Right atrium auricular region (tissue), 2 donors: Measurements from ENCODE around the gene BRD3. TPM values are rescaled to one million over a fixed set of nuclear protein-coding genes. Genes with fewer than 3 reads are reported as not detected.

Experiments
- DNase-seq: peaks from one replicate; pipeline ENCODE4 v3.0.0-alpha.2; 2019; ENCODE audit warnings: low spot score
- H3K27ac ChIP-seq, 2 donors: fragments of 200-600 bp; sonication (generic); 1 replicate in 1 of 2; 2 replicates in 1 of 2; pipeline ENCODE4 v1.5.1; 2016 to 2019
- H3K27me3 ChIP-seq, 2 donors: fragments of 200-600 bp; sonication (generic); one replicate each; pipeline versions ENCODE4 v1.5.1 to v1.6.0; 2017 to 2019
- H3K36me3 ChIP-seq: fragments of 200-600 bp; sonication (generic); one replicate; pipeline ENCODE4 v1.5.1; 2016
- H3K4me1 ChIP-seq, 2 donors: fragments of 200-600 bp; sonication (generic); one replicate each; pipeline versions ENCODE4 v1.5.1 to v1.6.0; 2017 to 2019
- H3K4me3 ChIP-seq, 2 donors: fragments of 200-600 bp; sonication (generic); 1 replicate in 1 of 2; 2 replicates in 1 of 2; pipeline ENCODE4 v1.5.1; 2017 to 2019; ENCODE audit warnings: mild to moderate bottlenecking in 1 of 2, moderate library complexity in 1 of 2
- H3K9me3 ChIP-seq, 2 donors: fragments of 200-600 bp; sonication (generic); one replicate each; pipeline ENCODE4 v1.5.1; 2019
- CTCF ChIP-seq, 2 donors: fragments of 200-600 bp; sonication (generic); IDR thresholded peaks; one replicate each; pipeline ENCODE4 v1.5.1; 2019; ENCODE audit warnings: antibody characterized with exemption in 2 of 2
- total RNA-seq, 2 donors: library from RNA; depleted of rRNA; stranded (reverse); fragments of >200 nt; gene quantifications; one replicate each; pipeline ENCODE4 v1.1.0, GENCODE V29; 2016

Gene BRD3
- total RNA-seq, 2 donors from 2014 or later, result 14.1 to 18.5 TPM

DNA sequence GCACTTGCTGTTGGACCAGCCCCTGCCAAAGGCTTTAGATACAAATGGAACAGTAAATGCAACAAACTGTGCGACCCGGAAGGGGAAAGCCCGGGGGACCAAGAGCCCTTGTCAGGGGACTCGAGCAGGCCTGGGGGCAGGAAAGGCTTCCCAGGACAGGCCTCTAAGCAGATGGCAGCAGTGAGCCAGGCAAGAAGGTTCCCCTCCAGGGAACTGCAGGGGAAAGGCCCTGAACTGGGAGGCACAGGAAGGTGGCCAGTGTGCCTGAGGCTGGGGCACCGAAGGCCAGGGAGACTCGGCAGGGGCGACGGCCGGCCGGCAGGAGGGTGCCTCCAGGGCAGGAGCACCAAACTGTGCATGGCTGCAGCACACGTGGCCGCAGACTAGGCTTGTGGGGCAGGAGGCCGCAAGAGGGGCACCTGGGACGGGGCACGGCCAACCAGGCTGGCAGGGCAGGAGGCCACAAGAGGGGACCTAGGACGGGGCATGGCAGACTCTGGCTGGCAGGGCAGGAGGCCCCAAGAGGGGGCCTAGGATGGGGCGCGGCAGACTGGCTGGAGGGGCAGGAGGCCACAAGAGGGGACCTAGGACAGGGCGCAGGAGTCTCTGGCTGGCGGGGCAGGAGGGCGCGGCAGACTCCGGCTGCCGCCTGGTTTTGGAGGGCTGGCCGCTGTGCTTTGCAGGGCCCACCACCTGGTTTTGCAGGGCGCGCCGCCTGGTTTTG is 85.7 kb downstream of the BRD3 start:
- TF ChIP-seq CTCF (IDR thresholded peaks at IDR 0.05), result no peak
- Histone ChIP-seq H3K4me3 (no peak overlapping the region), H3K27me3 (no peaks in the 10 kb centered on the region), H3K4me1 (peaks cover 0 to 17% of the 10 kb centered on the region in 2 donors), H3K27ac (no peak overlapping the region), H3K36me3 (no peaks in the 10 kb centered on the region), H3K9me3 (no peaks in the 10 kb centered on the region)
- no peak for DNase-seq

- Histone ChIP-seq H3K4me1 (peaks cover 0 to 17% of the 10 kb centered on the region in 2 donors), H3K27me3 (no peaks in the 10 kb centered on the region), H3K9me3 (no peaks in the 10 kb centered on the region), H3K36me3 (no peaks in the 10 kb centered on the region), H3K4me3 (no peak overlapping the region), H3K27ac (no peak overlapping the region)
- no peak for TF ChIP-seq CTCF (IDR thresholded peaks at IDR 0.05)
- no peak for DNase-seq
Measured at GRCh38 chr9:133981589-133981957, 86.3 kb downstream of the BRD3 start.

GRCh38 chr9:133980864-133981588 is 86.8 kb downstream of the BRD3 start:
- Histone ChIP-seq H3K27ac (no peak overlapping the region), H3K9me3 (no peaks in the 10 kb centered on the region), H3K4me3 (no peak overlapping the region), H3K36me3 (no peaks in the 10 kb centered on the region), H3K27me3 (no peaks in the 10 kb centered on the region), H3K4me1 (peaks cover 0 to 17% of the 10 kb centered on the region in 2 donors)
- no peak for TF ChIP-seq CTCF (IDR thresholded peaks at IDR 0.05)
- DNase-seq, result no peak

Other genes starting within 250 kb of the BRD3 start
- 1 to 10 TPM; 3.4 to 6.0 TPM for gene VAV2, start 75.7 kb downstream of the BRD3 start, total RNA-seq
- 10 to 100 TPM in 1 of 2 donors, 1 to 10 TPM in 1; 7.8 to 11.2 TPM for gene BRD3OS, start 42.5 kb downstream of the BRD3 start, total RNA-seq
- gene WDR5, start 68.1 kb upstream of the BRD3 start, total RNA-seq, result 10 to 100 TPM; 14.1 to 17.5 TPM
- gene RNU6ATAC, start 96.5 kb upstream of the BRD3 start, total RNA-seq, result not detected